GM12891 (cell line): ENCODE results near the gene CYP26B1.

Experiments used
- DNase-seq: peaks from one replicate; pipeline ENCODE4 v3.0.0; 2011; ENCODE audit warnings: low spot score; ENCODE audit not compliant: insufficient read length
- FAIRE-seq: peaks from 2 replicates; lab custom pipeline; 2011; peaks lifted over from hg19 to GRCh38; lab: Jason Lieb, UNC
- PAX5 ChIP-seq: IDR thresholded peaks from 2 replicates; pipeline ENCODE4 v1.6.1; 2011; ENCODE audit warnings: low read length, moderate library complexity, mild to moderate bottlenecking; ENCODE audit not compliant: insufficient read depth, severe bottlenecking
- POLR2A ChIP-seq: IDR thresholded peaks from 2 replicates; pipeline ENCODE4 v1.6.1; 2011; ENCODE audit warnings: low read depth, low read length, control low read depth
- POLR2AphosphoS5 ChIP-seq: IDR thresholded peaks from 2 replicates; pipeline ENCODE4 v1.6.1; 2011; ENCODE audit warnings: low read depth, low read length, control low read depth
- POU2F2 ChIP-seq: IDR thresholded peaks from 2 replicates; pipeline ENCODE4 v1.6.1; 2011; ENCODE audit warnings: low read depth, mild to moderate bottlenecking, control low read depth, low read length, moderate library complexity
- SPI1 ChIP-seq: IDR thresholded peaks from 2 replicates; pipeline ENCODE4 v1.6.1; 2011; ENCODE audit warnings: low read depth, low read length, control low read depth
- TAF1 ChIP-seq: IDR thresholded peaks from 2 replicates; pipeline ENCODE4 v1.6.1; 2011; ENCODE audit warnings: low read depth, low read length, control low read depth

CYP26B1 gene

DNA sequence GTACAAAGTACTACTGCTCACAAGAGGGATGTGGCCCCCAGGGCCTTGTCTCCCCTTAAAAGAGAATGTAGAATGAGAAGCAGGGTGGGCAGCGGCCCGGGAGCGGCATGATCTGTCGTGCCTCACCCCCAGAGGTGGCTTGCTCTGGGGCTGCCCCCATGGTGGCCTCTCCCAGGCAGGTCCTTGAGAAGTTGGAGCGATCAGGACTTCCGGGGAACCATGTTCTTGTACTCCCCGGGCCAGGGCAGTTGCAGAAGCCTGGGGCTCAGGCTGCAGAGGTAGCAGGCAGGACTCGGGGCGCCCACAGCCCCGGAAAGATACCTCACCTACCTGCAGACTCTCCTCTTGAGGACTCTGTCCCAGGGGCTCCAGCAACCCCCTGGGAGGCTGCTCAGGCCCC, 62.6 kb downstream of the CYP26B1 start:
- DNase-seq (no peak), FAIRE-seq (no peak)
- TF ChIP-seq POLR2A (no peak), PAX5 (no peak), POLR2AphosphoS5 (no peak), POU2F2 (no peak), SPI1 (no peak), TAF1 (no peak)

- FAIRE-seq (no peak), DNase-seq (no peak)
- TF ChIP-seq SPI1 (no peak), PAX5 (no peak), TAF1 (no peak), POLR2AphosphoS5 (no peak), POLR2A (no peak), POU2F2 (no peak)
Observed at GRCh38 chr2:72084584-72084976, 63.1 kb downstream of the CYP26B1 start.

- FAIRE-seq (no peak), DNase-seq (no peak)
- TF ChIP-seq POU2F2 = no peak
- no peak for TF ChIP-seq POLR2A
- TF ChIP-seq SPI1 = no peak
- TF ChIP-seq TAF1 = no peak
- TF ChIP-seq POLR2AphosphoS5 = no peak
- TF ChIP-seq PAX5 = no peak
Observed at GRCh38 chr2:72083751-72084583, 63.7 kb downstream of the CYP26B1 start.

DNA sequence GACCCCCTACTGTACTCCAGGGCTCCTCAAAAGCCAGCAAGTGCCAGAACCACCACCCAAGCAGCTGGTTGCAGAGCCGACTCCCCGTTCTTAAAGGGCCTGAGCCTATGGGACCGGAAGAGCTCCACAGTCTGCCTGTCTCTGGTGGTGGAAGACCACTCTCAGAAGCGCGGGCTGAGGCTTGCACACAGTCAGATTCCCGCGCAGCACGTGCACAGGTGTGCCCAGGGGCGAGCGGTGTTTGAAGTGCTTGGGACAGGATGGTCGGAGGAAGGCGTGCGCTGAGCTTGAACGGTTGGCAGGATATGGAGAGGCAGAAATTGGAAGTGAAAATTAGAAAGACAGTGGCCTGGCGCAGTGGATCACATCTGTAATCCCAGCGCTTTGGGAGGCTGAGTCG, 64.8 kb downstream of the CYP26B1 start:
- DNase-seq (no peak), FAIRE-seq (no peak)
- no peak for TF ChIP-seq PAX5
- TF ChIP-seq POU2F2 = no peak
- TF ChIP-seq TAF1 = no peak
- TF ChIP-seq POLR2A = no peak
- no peak for TF ChIP-seq SPI1

GRCh38 chr2:72082021-72082601, 65.6 kb downstream of the CYP26B1 start:
- TF ChIP-seq TAF1 (no peak), POU2F2 (no peak), POLR2A (no peak), PAX5 (no peak), SPI1 (no peak), POLR2AphosphoS5 (no peak)
- no peak for FAIRE-seq
- no peak for DNase-seq

DNA sequence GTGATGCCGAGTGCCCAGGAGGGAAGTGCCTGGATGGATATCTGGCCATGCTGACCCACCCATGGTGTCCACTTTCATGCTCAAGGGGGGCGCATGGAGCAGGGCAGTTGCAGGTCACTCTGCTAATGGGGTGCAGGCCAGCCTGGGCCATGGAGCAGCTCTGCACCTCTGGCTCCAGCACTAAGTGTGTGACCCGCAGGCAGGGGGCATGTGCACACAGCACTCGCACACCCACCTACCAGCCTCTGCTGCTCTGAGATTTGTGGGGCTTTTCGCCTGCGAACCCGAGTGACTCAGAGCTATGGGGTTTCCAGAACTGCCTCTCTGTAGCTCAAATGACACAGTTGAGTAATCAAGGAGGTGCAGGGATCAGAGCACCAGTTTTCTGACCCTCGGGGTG, 66.2 kb downstream of the CYP26B1 start:
- DNase-seq (no peak), FAIRE-seq (no peak)
- no peak for TF ChIP-seq PAX5
- no peak for TF ChIP-seq TAF1
- TF ChIP-seq POU2F2 = no peak
- TF ChIP-seq POLR2AphosphoS5 = no peak
- TF ChIP-seq POLR2A = no peak
- no peak for TF ChIP-seq SPI1

DNA sequence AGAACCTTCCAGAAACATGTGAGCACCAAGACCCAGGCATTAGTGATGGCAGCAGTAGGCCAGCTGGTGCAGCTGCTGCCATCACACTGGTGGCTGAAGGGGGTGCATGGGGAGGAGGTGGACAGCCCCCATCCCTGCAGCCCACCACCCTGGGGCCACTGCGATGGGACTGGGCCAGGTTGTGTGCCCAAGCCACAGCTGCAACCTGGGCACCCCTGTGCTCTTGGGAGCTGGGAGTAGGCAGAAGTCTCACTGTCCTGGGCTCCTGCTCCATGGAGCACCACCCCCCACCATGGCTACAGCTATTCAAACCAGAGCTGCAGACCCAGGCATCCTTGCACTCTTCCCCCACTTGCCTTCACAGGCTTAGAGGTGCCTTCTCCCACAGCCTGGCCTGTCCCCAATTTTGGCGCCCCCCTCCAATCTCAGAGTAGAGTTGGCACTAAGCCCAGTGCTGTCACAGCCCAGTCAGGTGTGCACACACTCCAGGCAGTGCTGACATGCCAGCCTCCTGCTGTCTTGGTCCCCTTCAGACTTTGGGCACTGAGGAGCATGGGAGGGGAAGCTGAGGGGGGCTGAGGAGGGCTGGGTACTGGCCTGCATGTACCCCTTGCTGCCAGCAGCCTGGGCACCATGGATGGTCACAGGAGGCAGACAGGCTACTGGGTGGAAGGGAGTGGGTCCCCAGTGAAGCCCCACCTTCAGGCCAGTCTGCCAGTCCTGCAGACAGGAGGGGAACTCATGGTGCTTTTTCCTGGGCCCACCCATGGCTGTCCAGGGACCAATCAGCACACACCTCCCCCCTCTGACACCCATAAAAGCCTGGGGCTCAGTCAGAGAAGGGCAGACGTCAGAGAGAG, 67.1 kb downstream of the CYP26B1 start:
- DNase-seq (no peak), FAIRE-seq (no peak)
- TF ChIP-seq SPI1 (no peak), POLR2AphosphoS5 (no peak), POU2F2 (no peak), POLR2A (no peak)
